ENCODE results near the gene HDAC5. TPM values are rescaled to one million over a fixed set of nuclear protein-coding genes. Genes with fewer than 3 reads are reported as not detected.

HDAC5 gene
- total RNA-seq, 6 experiments from 2014 or later = 12.0 to 26.4 (median 15.5) TPM

GRCh38 chr17:44167181-44167861 lies 43.9 kb upstream of the HDAC5 start:
- H3K27ac ChIP-seq = no peak overlapping the region
- no peak overlapping the region for H3K4me3 ChIP-seq
- intact Hi-C loops (cut with DNase I) = loop anchor here in 1 of 2 donors (10.0 kb wide), 1 partner anchor 223 kb away; the partner anchor contains the start of gene PPY
- peak; percentile 54 to 70 (median 66) for DNase-seq
- H3K36me3 ChIP-seq = no peaks in the 10 kb centered on the region
- H3K27me3 ChIP-seq = no peaks in the 10 kb centered on the region
- WGBS (ENCODE audit: insufficient coverage, low coverage, low lambda C conversion rate, missing lambda C conversion rate) = 30% methylated on average over 5 of the region's 7 CpGs
- peaks cover 0 to 25% (median 2%) of the 10 kb centered on the region in 4 donors for H3K4me1 ChIP-seq
- TF ChIP-seq CTCF (IDR thresholded peaks at IDR 0.05) (no peak), POLR2A (IDR thresholded peaks at IDR 0.05) (no peak)
- no peaks in the 10 kb centered on the region for H3K9me3 ChIP-seq
- peak; percentile 57 to 81 (median 72) for ATAC-seq

- no peaks in the 10 kb centered on the region for H3K36me3 ChIP-seq
- intact Hi-C loops (cut with DNase I) = loop anchor here in 1 of 2 donors (10.0 kb wide), 1 partner anchor 220 kb away; the partner anchor contains the start of gene PPY
- peak in 1 of 4 donors; percentile 17 for ATAC-seq
- H3K9me3 ChIP-seq = no peaks in the 10 kb centered on the region
- DNase-seq = no peak
- H3K4me1 ChIP-seq = peaks cover 0 to 25% (median 2%) of the 10 kb centered on the region in 4 donors
- no peaks in the 10 kb centered on the region for H3K27me3 ChIP-seq
- H3K4me3 ChIP-seq = no peak overlapping the region
- 86% methylated on average over 1 of the region's 1 CpG for WGBS (ENCODE audit: insufficient coverage, low coverage, low lambda C conversion rate, missing lambda C conversion rate)
- no peak overlapping the region for H3K27ac ChIP-seq
- no peak for TF ChIP-seq POLR2A (IDR thresholded peaks at IDR 0.05)
- TF ChIP-seq CTCF (IDR thresholded peaks at IDR 0.05) = no peak
Measured at GRCh38 chr17:44164476-44164875, 41.0 kb upstream of the HDAC5 start.

- intact Hi-C loops (cut with DNase I) = loop anchor here in 1 of 2 donors (10.0 kb wide), 1 partner anchor 215 kb away; the partner anchor contains the start of gene PPY
- peaks cover 0 to 5% (median 0%) of the 10 kb centered on the region in 4 donors for H3K4me1 ChIP-seq
- no peak overlapping the region for H3K27ac ChIP-seq
- TF ChIP-seq POLR2A (IDR thresholded peaks at IDR 0.05) = no peak
- TF ChIP-seq CTCF (IDR thresholded peaks at IDR 0.05) = no peak
- no peak overlapping the region for H3K4me3 ChIP-seq
- DNase-seq (no peak), ATAC-seq (no peak)
- no peaks in the 10 kb centered on the region for H3K9me3 ChIP-seq
- H3K36me3 ChIP-seq = no peaks in the 10 kb centered on the region
- H3K27me3 ChIP-seq = no peaks in the 10 kb centered on the region
- 79% methylated on average over 6 of the region's 15 CpGs for WGBS (ENCODE audit: insufficient coverage, low coverage, low lambda C conversion rate, missing lambda C conversion rate)
Measured at GRCh38 chr17:44159519-44160210, 36.2 kb upstream of the HDAC5 start.

GRCh38 chr17:44155488-44155887 lies 32.0 kb upstream of the HDAC5 start:
- H3K4me3 ChIP-seq = no peak overlapping the region
- H3K27me3 ChIP-seq = no peaks in the 10 kb centered on the region
- intact Hi-C loops (cut with DNase I) = no loop called here
- no peak for DNase-seq
- 60% methylated on average over 1 of the region's 2 CpGs for WGBS (ENCODE audit: insufficient coverage, low coverage, low lambda C conversion rate, missing lambda C conversion rate)
- ATAC-seq = no peak
- no peaks in the 10 kb centered on the region for H3K4me1 ChIP-seq
- H3K27ac ChIP-seq = no peak overlapping the region
- no peaks in the 10 kb centered on the region for H3K9me3 ChIP-seq
- TF ChIP-seq POLR2A (IDR thresholded peaks at IDR 0.05) (no peak), CTCF (IDR thresholded peaks at IDR 0.05) (no peak)
- H3K36me3 ChIP-seq = no peaks in the 10 kb centered on the region

All from right lobe of liver (tissue), 6 donors.